RKO (cell line): ENCODE data around the gene S100A1.
"Not testable (repeated sequence)": the region's sequence is repeated elsewhere in the genome, so short reads cannot be mapped to it uniquely, and the experiment has no call there.

ENCODE experiments used
- DNase-seq: peaks from one replicate; pipeline ENCODE4 v3.0.0-alpha.2; 2016; ENCODE audit warnings: low spot score

The S100A1 gene

DNA sequence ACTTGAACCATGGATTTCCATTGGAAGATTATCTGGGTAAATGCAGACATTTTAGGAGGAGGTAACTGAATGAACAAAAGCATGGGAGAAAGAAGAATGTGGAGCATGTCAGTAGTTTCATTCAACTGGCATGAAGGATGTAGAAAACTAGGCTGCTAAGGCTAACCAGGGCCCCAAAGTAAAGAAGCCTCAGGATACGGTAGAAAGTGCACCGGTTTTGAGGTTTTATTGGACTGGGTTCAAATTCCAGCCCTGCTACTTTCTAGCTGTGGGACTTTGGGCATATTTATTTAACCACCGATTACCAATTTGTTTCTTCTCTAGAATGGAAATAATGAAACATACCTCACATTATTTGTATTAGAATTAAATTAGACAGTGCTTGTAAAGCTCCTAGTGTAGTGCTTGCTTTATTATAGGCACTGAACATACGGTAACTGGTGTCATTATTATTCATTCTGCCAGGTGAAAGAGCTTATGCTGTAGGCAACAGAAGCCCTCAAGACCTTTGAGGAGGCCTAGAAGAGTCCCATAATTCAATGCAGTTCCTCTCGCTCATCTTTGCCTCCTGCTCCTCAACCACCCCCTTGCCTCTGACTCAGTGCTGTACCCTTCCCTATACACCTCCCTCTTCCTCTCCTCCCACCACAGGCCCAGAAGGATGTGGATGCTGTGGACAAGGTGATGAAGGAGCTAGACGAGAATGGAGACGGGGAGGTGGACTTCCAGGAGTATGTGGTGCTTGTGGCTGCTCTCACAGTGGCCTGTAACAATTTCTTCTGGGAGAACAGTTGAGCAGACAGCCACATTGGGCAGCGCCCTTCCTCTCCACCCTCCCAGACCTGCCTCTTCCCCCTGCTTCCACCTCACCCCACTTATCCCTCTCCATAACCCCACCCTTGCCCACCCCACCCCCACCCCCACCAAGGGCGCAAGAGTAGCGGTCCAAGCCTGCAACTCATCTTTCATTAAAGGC, 3.1 kb downstream of the S100A1 start:
- no peak for DNase-seq

GRCh38 chr1:153633161-153633753, 5.0 kb downstream of the S100A1 start:
- peak; percentile 47 for DNase-seq

GRCh38 chr1:153633754-153634665, 5.8 kb downstream of the S100A1 start, which contains the start of gene CHTOP:
CHTOP (plus strand) TSS chr1:153634066; CDS start chr1:153636589, 2,523 bp downstream.
- DNase-seq, result peak; percentile 98

DNA sequence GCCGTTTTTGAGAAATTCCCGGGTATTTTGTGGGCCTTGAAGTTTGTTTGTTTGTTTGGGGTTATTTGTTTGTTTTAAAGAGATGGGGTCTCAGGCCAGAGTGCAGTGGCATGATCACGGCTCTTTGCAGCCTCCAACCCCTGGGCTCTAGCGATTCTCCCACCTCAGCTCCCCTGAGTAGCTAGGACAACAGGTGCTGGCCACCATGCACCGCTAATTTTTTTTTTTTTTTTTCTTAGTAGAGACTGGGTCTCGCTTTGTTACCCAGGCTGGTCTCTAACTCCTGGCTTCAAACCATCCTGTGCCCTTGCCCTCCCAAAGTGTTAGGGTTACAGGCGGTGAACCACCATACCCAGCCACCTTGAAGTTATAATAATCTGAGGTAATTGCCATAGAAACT, 7.6 kb downstream of the S100A1 start:
- no peak for DNase-seq

DNA sequence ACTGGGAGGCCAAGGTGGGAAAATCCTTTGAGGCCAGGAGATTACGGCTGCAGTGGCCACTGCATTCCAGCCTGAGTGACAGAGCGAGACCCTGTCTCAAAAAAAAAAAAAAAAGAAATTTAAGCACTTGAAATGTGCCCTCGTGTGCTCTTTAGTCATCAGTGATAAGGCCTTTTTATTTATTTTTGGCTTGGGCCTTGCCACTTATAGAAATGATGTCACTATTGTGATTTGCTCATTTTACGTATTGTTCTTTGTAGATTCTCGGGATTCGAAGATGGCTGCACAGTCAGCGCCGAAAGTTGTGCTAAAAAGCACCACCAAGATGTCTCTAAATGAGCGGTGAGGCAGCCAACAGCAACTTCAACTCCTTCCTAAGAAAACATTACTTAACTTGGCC, 8.1 kb downstream of the S100A1 start:
- no peak for DNase-seq

DNA sequence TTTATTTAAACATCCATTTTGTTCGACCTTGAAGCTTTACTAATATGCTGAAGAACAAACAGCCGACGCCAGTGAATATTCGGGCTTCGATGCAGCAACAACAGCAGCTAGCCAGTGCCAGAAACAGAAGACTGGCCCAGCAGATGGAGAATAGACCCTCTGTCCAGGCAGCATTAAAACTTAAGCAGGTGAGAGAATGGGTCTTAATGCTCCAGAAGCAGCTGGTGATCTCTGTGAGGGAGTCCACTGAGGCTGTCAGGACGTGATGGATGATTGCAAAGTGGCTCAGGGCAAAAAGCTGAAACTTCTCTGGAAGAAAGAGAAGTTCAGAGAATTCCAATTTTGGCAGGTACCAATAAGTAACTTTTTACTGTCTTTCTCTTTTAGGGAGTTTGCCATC, 10.0 kb downstream of the S100A1 start:
- no peak for DNase-seq

- DNase-seq, result no peak
Observed at GRCh38 chr1:153639280-153639679, 11.0 kb downstream of the S100A1 start.

GRCh38 chr1:153640213-153640612, 12.0 kb downstream of the S100A1 start:
- not testable (repeated sequence) for DNase-seq

DNA sequence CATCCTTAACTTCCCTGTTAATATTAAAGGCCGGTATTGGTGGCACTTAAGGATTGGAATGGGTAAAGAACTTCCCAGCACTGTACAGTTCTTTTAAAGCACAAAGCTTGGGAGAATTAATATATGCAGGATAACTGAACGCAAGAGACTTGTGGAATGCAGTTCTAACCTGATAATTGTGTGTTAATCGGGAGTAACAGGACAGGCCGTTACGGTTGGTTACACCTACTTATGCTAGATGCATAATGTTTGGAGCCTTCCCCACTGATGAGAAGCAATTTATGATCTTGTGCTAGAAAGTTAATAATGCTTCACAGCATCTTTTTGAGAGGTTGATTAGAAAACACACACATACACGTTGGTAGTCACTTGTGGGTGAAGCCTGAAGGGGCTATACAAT, 12.6 kb downstream of the S100A1 start:
- DNase-seq, result no peak

DNA sequence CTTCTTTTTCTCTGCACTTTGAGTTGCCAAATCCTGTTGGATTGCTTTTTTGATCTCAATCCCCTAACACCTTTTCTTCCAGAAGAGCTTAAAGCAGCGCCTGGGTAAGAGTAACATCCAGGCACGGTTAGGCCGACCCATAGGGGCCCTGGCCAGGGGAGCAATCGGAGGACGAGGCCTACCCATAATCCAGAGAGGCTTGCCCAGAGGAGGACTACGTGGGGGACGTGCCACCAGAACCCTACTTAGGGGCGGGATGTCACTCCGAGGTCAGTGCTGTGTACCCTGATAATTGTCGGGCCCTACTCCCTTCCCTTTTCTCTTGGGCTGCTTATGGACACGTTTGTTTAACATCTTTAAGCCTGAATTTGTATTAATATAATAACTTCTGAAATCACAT, 13.9 kb downstream of the S100A1 start:
- no peak for DNase-seq

- DNase-seq, result no peak
Observed at GRCh38 chr1:153643100-153643499, 14.9 kb downstream of the S100A1 start.

DNA sequence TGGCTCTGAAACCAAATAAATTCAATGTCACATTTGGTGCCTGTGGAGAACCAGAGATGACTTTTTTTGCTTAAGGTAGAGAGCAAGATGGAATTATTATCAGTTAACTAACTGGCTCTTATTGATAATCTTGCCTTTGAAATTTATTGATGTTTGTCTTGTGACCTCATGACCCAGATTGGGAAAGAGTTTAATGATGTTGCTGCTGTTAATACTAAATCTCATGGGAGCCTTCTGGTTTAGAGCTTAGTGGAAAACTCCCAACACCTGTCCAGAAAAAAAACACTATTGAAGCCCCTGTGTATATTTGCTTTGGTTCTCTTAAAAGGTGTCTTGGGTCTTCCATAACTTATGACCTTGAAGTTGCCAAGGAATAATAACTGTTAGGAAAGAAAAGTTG, 15.6 kb downstream of the S100A1 start:
- DNase-seq, result no peak

- no peak for DNase-seq
Observed at GRCh38 chr1:153646672-153647345, 18.6 kb downstream of the S100A1 start.

GRCh38 chr1:153647346-153647714, 19.1 kb downstream of the S100A1 start:
- no peak for DNase-seq

GRCh38 chr1:153648000-153648643, 19.9 kb downstream of the S100A1 start:
- DNase-seq, result no peak

DNA sequence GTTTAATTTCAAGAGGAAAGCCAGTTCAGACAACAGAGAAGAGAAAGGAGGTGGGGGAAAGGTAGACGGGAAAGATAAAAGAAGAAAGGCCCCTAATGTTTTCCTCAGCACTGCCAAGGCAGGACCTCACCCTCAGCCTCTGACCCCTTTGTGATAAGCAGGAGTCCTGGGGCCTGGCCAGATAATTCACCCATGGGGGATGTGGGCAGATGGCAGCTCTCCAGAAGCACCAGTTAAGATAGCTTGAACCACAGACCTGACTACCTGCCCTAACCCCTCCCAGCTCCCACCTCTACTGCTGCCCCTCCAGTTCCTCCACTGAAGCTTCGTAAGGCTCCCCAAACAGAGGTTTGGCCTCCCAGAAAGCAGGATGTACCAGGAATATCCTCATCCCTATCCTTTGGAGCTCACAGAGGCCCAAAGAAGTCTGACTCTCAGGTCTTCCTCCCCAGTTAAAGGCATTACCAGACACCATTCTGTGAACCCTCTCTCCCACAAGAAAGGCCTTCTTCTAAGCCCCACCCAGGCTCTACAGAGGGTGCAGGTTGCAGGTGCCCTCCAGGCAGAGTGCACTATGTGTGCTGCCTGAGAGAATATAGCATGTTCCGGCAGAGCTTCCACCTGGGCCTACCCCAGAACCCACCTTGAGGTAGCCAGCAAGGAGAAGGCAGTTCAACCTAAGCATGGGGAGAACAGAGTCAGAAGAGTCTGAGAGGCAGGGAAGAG, 21.1 kb downstream of the S100A1 start:
- DNase-seq, result no peak

DNA sequence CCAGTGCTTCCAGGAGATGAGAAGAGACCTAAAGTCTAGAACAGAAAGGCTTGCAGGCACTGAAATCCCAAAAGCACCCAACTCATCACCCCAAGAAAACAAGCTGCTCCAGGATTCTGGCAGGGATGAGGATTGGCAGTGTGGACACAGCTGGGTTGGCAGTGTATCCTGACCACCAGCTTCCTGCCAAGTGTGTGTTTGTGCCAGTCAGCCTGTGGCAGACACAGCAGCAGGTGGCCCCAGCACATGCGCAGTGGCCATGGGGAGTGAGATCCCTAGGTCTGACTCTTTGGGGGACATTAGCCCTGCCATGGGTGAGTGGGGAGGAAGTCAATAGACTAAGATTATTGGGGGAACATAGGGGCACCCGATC, 21.6 kb downstream of the S100A1 start:
- DNase-seq, result no peak

DNA sequence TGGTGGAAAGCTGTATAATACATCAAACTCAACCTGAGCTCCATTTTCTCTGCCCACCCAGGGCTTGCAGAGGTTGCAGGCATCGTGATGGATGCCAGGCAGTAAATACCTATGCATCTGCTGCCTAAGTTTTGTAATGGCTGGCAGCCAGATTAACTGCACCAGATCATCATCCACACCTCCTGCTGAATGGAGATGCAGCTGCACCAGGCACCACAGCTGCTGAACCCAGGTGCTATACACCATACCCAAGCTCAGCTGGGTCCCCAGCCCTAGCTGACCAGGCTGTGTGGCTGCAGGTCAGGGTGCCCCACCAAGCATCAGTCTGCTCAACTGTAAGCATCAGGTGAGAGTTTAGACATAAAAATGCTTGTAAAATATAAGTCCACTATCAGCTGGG, 23.5 kb downstream of the S100A1 start:
- DNase-seq, result no peak

DNA sequence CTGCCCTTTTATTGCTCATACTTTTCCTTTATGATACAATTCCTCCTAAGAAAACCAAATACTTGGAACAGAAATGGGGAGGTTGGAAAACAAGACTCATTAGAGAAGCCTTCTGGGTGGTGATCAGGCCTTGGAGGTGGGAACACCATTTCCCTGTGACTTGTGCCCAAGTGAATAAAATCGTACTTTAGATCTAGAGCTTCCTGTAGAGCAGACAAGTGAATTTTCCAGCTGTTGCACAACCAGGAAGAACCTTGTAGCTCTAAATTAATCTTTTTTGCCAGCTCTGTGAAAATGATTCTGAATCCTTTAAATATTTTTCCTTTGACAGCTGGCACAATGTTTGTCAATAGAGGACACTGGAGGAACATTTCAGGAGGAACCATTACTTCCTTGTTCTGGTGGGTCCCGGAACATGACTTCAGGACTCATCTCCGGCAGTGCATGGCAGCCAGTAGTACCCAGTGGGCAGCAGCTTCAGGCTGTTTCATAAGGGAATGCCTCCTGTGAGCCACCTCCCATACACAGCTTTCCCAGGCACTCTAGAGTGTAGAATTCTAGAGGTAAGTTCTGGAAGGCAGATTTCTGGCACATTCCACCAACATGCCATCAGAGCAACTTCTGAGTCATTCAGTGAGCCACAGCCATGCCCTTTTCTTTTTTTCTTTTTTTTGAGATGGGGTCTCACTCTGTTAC, 24.7 kb downstream of the S100A1 start:
- DNase-seq, result no peak

- no peak for DNase-seq
Observed at GRCh38 chr1:153655333-153655732, 27.1 kb downstream of the S100A1 start.
